H9 (cell line): ENCODE results near the gene PXN. TPM values are rescaled to one million over a fixed set of nuclear protein-coding genes. Genes with fewer than 3 reads are reported as not detected.

Experiments
- DNase-seq: peaks from one replicate; pipeline ENCODE4 v3.0.0-alpha.2; 2017
- H2AFZ ChIP-seq: one replicate; pipeline ENCODE4 v1.6.1; 2013; ENCODE audit warnings: mild to moderate bottlenecking, low read length, control low read depth, moderate library complexity
- H2AK5ac ChIP-seq: 2 replicates; pipeline ENCODE4 v1.6.1; 2013; ENCODE audit warnings: low read length, control low read depth, mixed read lengths; ENCODE audit not compliant: insufficient read length
- H2BK120ac ChIP-seq: one replicate; pipeline ENCODE4 v1.6.1; 2013; ENCODE audit warnings: low read depth, mild to moderate bottlenecking, low read length, control low read depth, inconsistent platforms; ENCODE audit not compliant: poor library complexity, severe bottlenecking
- H2BK12ac ChIP-seq: 2 replicates; pipeline ENCODE4 v1.6.1; 2013; ENCODE audit warnings: low read length, control low read depth, mixed read lengths, low read depth; ENCODE audit not compliant: insufficient read length
- H2BK15ac ChIP-seq: 2 replicates; pipeline ENCODE4 v1.6.1; 2013; ENCODE audit warnings: low read depth, low read length, control low read depth
- H2BK20ac ChIP-seq: one replicate; pipeline ENCODE4 v1.6.1; 2013; ENCODE audit warnings: low read depth, mild to moderate bottlenecking, low read length, control low read depth, inconsistent platforms; ENCODE audit not compliant: poor library complexity, severe bottlenecking
- H2BK5ac ChIP-seq: 2 replicates; pipeline ENCODE4 v1.6.1; 2013; ENCODE audit warnings: low read length, control low read depth, mixed read lengths; ENCODE audit not compliant: insufficient read length
- H3K14ac ChIP-seq: 2 replicates; pipeline ENCODE4 v1.6.1; 2013; ENCODE audit warnings: low read length, control low read depth; ENCODE audit not compliant: insufficient read depth
- H3K18ac ChIP-seq: 2 replicates; pipeline ENCODE4 v1.6.1; 2013; ENCODE audit warnings: low read depth, mild to moderate bottlenecking, mixed read lengths, low read length, control low read depth; ENCODE audit not compliant: insufficient read length
- H3K23ac ChIP-seq: 2 replicates; pipeline ENCODE4 v1.6.1; 2013; ENCODE audit warnings: low read length, control low read depth, mixed read lengths, low read depth; ENCODE audit not compliant: insufficient read length
- H3K23me2 ChIP-seq: 2 replicates; pipeline ENCODE4 v1.6.1; 2013; ENCODE audit warnings: low read depth, mild to moderate bottlenecking, mixed read lengths, low read length, control low read depth; ENCODE audit not compliant: insufficient read length, poor library complexity, severe bottlenecking
- H3K27ac ChIP-seq: 2 replicates; pipeline ENCODE4 v1.5.1; 2013; ENCODE audit warnings: low read length, control low read depth, mixed read lengths, low read depth; ENCODE audit not compliant: insufficient read length
- H3K27me3 ChIP-seq: 2 replicates; pipeline ENCODE4 v1.6.1; 2013; ENCODE audit warnings: low read length, control low read depth, inconsistent platforms; ENCODE audit not compliant: insufficient read depth
- H3K4ac ChIP-seq: 2 replicates; pipeline ENCODE4 v1.6.1; 2013; ENCODE audit warnings: low read depth, mild to moderate bottlenecking, control low read depth, inconsistent platforms, low read length, moderate library complexity
- H3K4me1 ChIP-seq: 2 replicates; pipeline ENCODE4 v1.6.1; 2013; ENCODE audit warnings: low read length, control low read depth, inconsistent platforms; ENCODE audit not compliant: insufficient read depth
- H3K4me2 ChIP-seq: 2 replicates; pipeline ENCODE4 v1.6.1; 2013; ENCODE audit warnings: low read length, control low read depth, mixed read lengths; ENCODE audit not compliant: insufficient read length, insufficient read depth
- H3K56ac ChIP-seq: 2 replicates; pipeline ENCODE4 v1.6.1; 2013; ENCODE audit warnings: low read depth, mild to moderate bottlenecking, mixed read lengths, low read length, control low read depth; ENCODE audit not compliant: insufficient read length
- H3K79me1 ChIP-seq: 2 replicates; pipeline ENCODE4 v1.6.1; 2013; ENCODE audit warnings: low read depth, mild to moderate bottlenecking, moderate library complexity, low read length, control low read depth, inconsistent platforms; ENCODE audit not compliant: insufficient read depth, poor library complexity, severe bottlenecking
- H3K79me2 ChIP-seq: 2 replicates; pipeline ENCODE4 v1.6.1; 2013; ENCODE audit warnings: low read length, control low read depth, inconsistent platforms; ENCODE audit not compliant: insufficient read depth
- H3K9ac ChIP-seq: 2 replicates; pipeline ENCODE4 v1.6.1; 2013; ENCODE audit warnings: low read length, control low read depth, mixed read lengths; ENCODE audit not compliant: insufficient read length; ENCODE audit errors: extremely low read depth
- H3K9me3 ChIP-seq: one replicate; pipeline ENCODE4 v1.6.1; 2013; ENCODE audit warnings: low read depth, low read length, inconsistent platforms; ENCODE audit not compliant: control insufficient read depth
- H3T11ph ChIP-seq: one replicate; pipeline ENCODE4 v1.6.1; 2013; ENCODE audit warnings: mild to moderate bottlenecking, low read length, control low read depth, inconsistent platforms
- H4K20me1 ChIP-seq: one replicate; pipeline ENCODE4 v1.6.1; 2013; ENCODE audit not compliant: control insufficient read depth, insufficient read length, insufficient read depth
- H4K5ac ChIP-seq: 2 replicates; pipeline ENCODE4 v1.6.1; 2013; ENCODE audit warnings: low read depth, mild to moderate bottlenecking, mixed read lengths, low read length, control low read depth; ENCODE audit not compliant: insufficient read length
- H4K8ac ChIP-seq: replicated peaks from 2 replicates; pipeline ENCODE4 v1.6.1; 2013; ENCODE audit warnings: low read length, control low read depth, mixed read lengths, low read depth; ENCODE audit not compliant: insufficient read length
- H4K91ac ChIP-seq: 2 replicates; pipeline ENCODE4 v1.6.1; 2013; ENCODE audit warnings: low read depth, mild to moderate bottlenecking, moderate library complexity, mixed read lengths, low read length, control low read depth; ENCODE audit not compliant: insufficient read length
- H3K27ac Mint-ChIP-seq, 3 experiments: 2 replicates in 2 of 3; 3 replicates in 1 of 3; pipeline ENCODE4 v1.8.0; 2020 to 2021; ENCODE audit warnings: mixed read lengths in 3 of 3, mild to moderate bottlenecking in 1 of 3, moderate library complexity in 1 of 3
- H3K27me3 Mint-ChIP-seq: 2 replicates; pipeline ENCODE4 v1.8.0; 2021; ENCODE audit warnings: low read depth, mild to moderate bottlenecking, moderate library complexity, mixed read lengths
- H3K36me3 Mint-ChIP-seq, 3 experiments: 2 replicates in 2 of 3; 3 replicates in 1 of 3; pipeline ENCODE4 v1.8.0; 2020 to 2021; ENCODE audit warnings: low read depth in 3 of 3, mixed read lengths in 3 of 3; ENCODE audit not compliant: insufficient read depth in 1 of 3
- H3K4me1 Mint-ChIP-seq, 2 experiments: 2 replicates each; pipeline ENCODE4 v1.8.0; 2020; ENCODE audit warnings: mixed read lengths in 2 of 2
- H3K4me3 Mint-ChIP-seq, 2 experiments: 2 replicates in 1 of 2; 3 replicates in 1 of 2; pipeline ENCODE4 v1.8.0; 2020 to 2021; ENCODE audit warnings: mild to moderate bottlenecking in 2 of 2, mixed read lengths in 2 of 2, moderate library complexity in 1 of 2
- H3K9me3 Mint-ChIP-seq, 2 experiments: 2 replicates in 1 of 2; 3 replicates in 1 of 2; pipeline ENCODE4 v1.8.0; 2020; ENCODE audit warnings: mild to moderate bottlenecking in 2 of 2, mixed read lengths in 2 of 2, moderate library complexity in 1 of 2
- CTCF ChIP-seq: fragments of 200-600 bp; sonication (generic); conservative IDR thresholded peaks from 3 replicates; pipeline ENCODE4 v1.8.0; 2021; ENCODE audit warnings: antibody characterized with exemption, mild to moderate bottlenecking
- WGBS: extraction: QIAGEN DNeasy Blood & Tissue Kit; methylation state at CpG from one replicate; pipeline ENCODE4 v1.1.7; 2013; ENCODE audit warnings: missing lambda C conversion rate, low lambda C conversion rate, mixed read lengths; ENCODE audit not compliant: insufficient read length; ENCODE audit errors: extremely low coverage; 5-methylcytosine and 5-hydroxymethylcytosine counted together
- total RNA-seq: library from RNA; stranded (reverse); gene quantifications from 2 replicates; pipeline ENCODE4 v1.2.1, GENCODE V29; 2021

PXN gene
- total RNA-seq, 1 experiment from 2014 or later, result 92.8 TPM

- no peak overlapping the region for H3K9ac ChIP-seq
- H3K27ac Mint-ChIP-seq, result no peak overlapping the region
Measured at GRCh38 chr12:120169946-120170345, 95.6 kb downstream of the PXN start.

More at GRCh38 chr12:120169946-120170345, 95.6 kb downstream of the PXN start:
- Histone ChIP-seq H3K79me1 (no peaks in the 10 kb centered on the region), H3K18ac (no peak overlapping the region), H3K27ac (no peak overlapping the region), H2BK15ac (no peak overlapping the region), H3K79me2 (no peaks in the 10 kb centered on the region), H4K8ac (no peak overlapping the region), H4K91ac (no peak overlapping the region), H3K56ac (no peak overlapping the region), H3K4me1 (no peaks in the 10 kb centered on the region), H3K23ac (no peak overlapping the region), H3K14ac (no peak overlapping the region), H2BK120ac (no peak overlapping the region), H3K4ac (no peak overlapping the region), H4K5ac (no peak overlapping the region), H3K27me3 (no peaks in the 10 kb centered on the region), H3T11ph (no peak overlapping the region), H2BK12ac (no peak overlapping the region), H2AK5ac (no peak overlapping the region), H4K20me1 (no peaks in the 10 kb centered on the region), H2BK5ac (no peak overlapping the region), H3K9me3 (no peaks in the 10 kb centered on the region), H3K23me2 (no peaks in the 10 kb centered on the region), H3K4me2 (no peak overlapping the region), H2AFZ (no peak overlapping the region), H2BK20ac (no peak overlapping the region)
- TF ChIP-seq CTCF, result no peak
- no peaks in the 10 kb centered on the region for H3K27me3 Mint-ChIP-seq
- no peaks in the 10 kb centered on the region for H3K4me1 Mint-ChIP-seq
- no CpG with 5 or more reads among the region's 2 CpGs for WGBS
- H3K9me3 Mint-ChIP-seq, result no peaks in the 10 kb centered on the region
- no peak overlapping the region for H3K4me3 Mint-ChIP-seq
- no peak for DNase-seq
- peaks cover 33 to 75% (median 54%) of the 10 kb centered on the region in 3 experiments; a peak in 6 of 7 replicates for H3K36me3 Mint-ChIP-seq
